ENCODE measurements around the gene HLCS. TPM values are rescaled to one million over a fixed set of nuclear protein-coding genes. Genes with fewer than 3 reads are reported as not detected.

The HLCS gene
- total and polyA plus RNA-seq, 2 of the 4 experiments (the other 2 are of a cell fraction) = 10.6 to 21.0 TPM

DNA sequence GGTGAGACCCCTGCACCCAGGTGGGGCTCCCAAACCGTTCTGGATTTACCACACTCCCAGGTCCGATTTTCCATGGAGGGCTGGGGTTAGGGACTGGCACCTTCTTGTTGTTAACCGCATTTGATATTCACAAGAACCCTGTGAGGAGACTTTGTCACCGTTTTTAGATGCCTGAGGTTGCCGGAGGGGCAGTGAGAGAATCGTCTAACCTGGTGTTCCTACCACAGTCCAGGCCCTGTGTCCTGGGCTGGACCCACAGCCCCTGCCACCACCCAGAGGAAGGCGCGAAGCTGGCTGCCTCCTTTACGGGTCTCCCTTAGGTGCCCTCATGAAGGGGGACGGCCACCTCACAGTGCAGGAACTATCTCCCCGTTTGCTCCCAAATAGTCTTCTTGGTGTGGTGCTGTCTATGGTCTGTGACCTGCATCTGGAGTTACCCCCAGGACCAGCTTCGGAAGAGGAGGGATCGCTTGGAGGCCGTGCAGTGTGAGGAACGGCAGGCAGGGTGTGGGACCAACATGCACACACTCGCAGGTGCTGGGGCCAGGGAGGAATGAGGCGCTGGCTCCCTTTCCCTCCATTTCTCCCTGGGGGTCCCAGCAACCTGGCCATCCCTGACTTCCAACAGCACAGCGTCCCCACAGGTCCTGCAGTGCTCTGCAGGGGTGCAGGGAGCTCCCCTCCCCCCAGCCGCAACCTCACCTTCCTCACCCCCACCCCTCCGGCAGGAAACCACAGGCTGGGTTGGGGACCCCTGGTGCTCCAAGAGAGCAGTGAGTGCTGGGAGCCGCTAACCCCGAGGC lies 260.6 kb downstream of the HLCS start:
- dilution Hi-C loops (cut with HindIII; ENCODE audit: low sequenced_read_pairs, unreplicated experiment) = no loop called here
- no TSS peak for BruUV-seq (replicated peaks)
- Histone ChIP-seq H3K9me3 (ENCODE audit: control insufficient read depth, insufficient read depth, low read length) (no peaks in the 10 kb centered on the region; the same call in 1 of the 2 replicates), H3K9me1 (ENCODE audit: insufficient read depth, low read length) (no peaks in the 10 kb centered on the region; the same call in 1 of the 2 replicates), H3K9ac (ENCODE audit: low read depth, low read length) (no peak overlapping the region), H2BK120ac (ENCODE audit: low read depth, low read length) (peak overlapping the region; percentile 53), H3K4me1 (ENCODE audit: control insufficient read depth, insufficient read depth, low read length) (no peaks in the 10 kb centered on the region; the same call in 1 of the 2 replicates), H2BK15ac (ENCODE audit: low read depth, low read length) (no peak overlapping the region), H3K14ac (replicated peaks; ENCODE audit: low read depth, low read length) (peak overlapping the region; percentile 32), H2AFZ (replicated peaks; ENCODE audit: low read length, poor library complexity) (peak overlapping the region; percentile 5), H2BK5ac (ENCODE audit: low read depth, low read length, poor library complexity, severe bottlenecking) (peak overlapping the region; percentile 45), H3K27ac (ENCODE audit: insufficient read depth, low read length) (peak overlapping the region; percentile 8; the same call in 1 of the 2 replicates), H3K79me1 (ENCODE audit: low read depth in 1 of 2, low read length in 2 of 2) (no peaks in the 10 kb centered on the region), H2AK9ac (replicated peaks; ENCODE audit: low read depth, low read length, poor library complexity) (peak overlapping the region; percentile 81), H3K4me2 (ENCODE audit: low read depth, low read length) (peak overlapping the region; percentile 21; the same call in 1 of the 2 replicates), H4K20me1 (ENCODE audit: insufficient read depth, low read length) (peaks cover 28% of the 10 kb centered on the region), H4K91ac (ENCODE audit: insufficient read depth, low read depth, low read length) (peak overlapping the region; percentile 37), H3K4ac (ENCODE audit: low read depth, low read length) (peak overlapping the region; percentile 39; the same call in 1 of the 2 replicates), H3K27me3 (ENCODE audit: control insufficient read depth, insufficient read depth, low read length) (peaks cover 97% of the 10 kb centered on the region), H3K4me3 (ENCODE audit: insufficient read depth, low read depth, low read length) (no peak overlapping the region), H3K18ac (ENCODE audit: low read depth, low read length) (no peak overlapping the region), H3K36me3 (ENCODE audit: control insufficient read depth, insufficient read depth, low read length) (no peaks in the 10 kb centered on the region; the same call in 1 of the 2 replicates), H2BK20ac (ENCODE audit: low read depth, low read length) (no peak overlapping the region), H2AK5ac (ENCODE audit: low read depth, low read length) (peak overlapping the region; percentile 51; the same call in 1 of the 2 replicates), H4K8ac (ENCODE audit: low read depth in 2 of 2, low read length in 2 of 2) (peak overlapping the region in 1 of 2 experiments; percentile 47; a peak in 1 of 4 replicates), H3K56ac (ENCODE audit: extremely low read depth, insufficient read depth, low read length) (peak overlapping the region; percentile 2; the same call in 1 of the 2 replicates), H3K23ac (ENCODE audit: low read depth, low read length) (peak overlapping the region; percentile 84), H4K5ac (ENCODE audit: low read depth, low read length) (no peak overlapping the region; the same call in 1 of the 2 replicates)
- TF ChIP-seq CTCF (conservative IDR thresholded peaks at IDR 0.05; ENCODE audit: low read depth, low read length) (peak; percentile 14; the same call in 1 of the 2 replicates), SMC3 (IDR thresholded peaks at IDR 0.05; ENCODE audit: low read depth, low read length) (no peak)
- ChIA-PET CTCF (interaction anchor here (0.6 kb wide), 1 partner anchor 11 kb away, joined by 3 read pairs; no protein-coding TSS in a partner anchor), POLR2A (ENCODE audit: unreplicated experiment) (no interaction called here)
- in situ Hi-C loops (cut with MboI; ENCODE audit: low sequenced_read_pairs) = no loop called here
- DNase-seq (no peak), ATAC-seq (ENCODE audit: low read depth) (no peak)
- WGBS, 2 experiments (ENCODE audit: extremely low coverage in 2 of 2, insufficient read length in 1 of 2) = 37% methylated on average over 7 of the region's 22 CpGs; no CpG with 5 or more reads in 1 of the 2 experiments
- intact Hi-C loops (cut with micrococcal nuclease) = no loop called here

Data from IMR-90 (cell line).